AG20443 (cell line): ENCODE data around the gene TP53INP2.
"Not testable (repeated sequence)": the region's sequence is repeated elsewhere in the genome, so short reads cannot be mapped to it uniquely, and the experiment has no call there.

Experiments used
- DNase-seq: peaks from one replicate; pipeline ENCODE4 v3.0.0; 2012; ENCODE audit warnings: low spot score, mixed read lengths

Gene TP53INP2

DNA sequence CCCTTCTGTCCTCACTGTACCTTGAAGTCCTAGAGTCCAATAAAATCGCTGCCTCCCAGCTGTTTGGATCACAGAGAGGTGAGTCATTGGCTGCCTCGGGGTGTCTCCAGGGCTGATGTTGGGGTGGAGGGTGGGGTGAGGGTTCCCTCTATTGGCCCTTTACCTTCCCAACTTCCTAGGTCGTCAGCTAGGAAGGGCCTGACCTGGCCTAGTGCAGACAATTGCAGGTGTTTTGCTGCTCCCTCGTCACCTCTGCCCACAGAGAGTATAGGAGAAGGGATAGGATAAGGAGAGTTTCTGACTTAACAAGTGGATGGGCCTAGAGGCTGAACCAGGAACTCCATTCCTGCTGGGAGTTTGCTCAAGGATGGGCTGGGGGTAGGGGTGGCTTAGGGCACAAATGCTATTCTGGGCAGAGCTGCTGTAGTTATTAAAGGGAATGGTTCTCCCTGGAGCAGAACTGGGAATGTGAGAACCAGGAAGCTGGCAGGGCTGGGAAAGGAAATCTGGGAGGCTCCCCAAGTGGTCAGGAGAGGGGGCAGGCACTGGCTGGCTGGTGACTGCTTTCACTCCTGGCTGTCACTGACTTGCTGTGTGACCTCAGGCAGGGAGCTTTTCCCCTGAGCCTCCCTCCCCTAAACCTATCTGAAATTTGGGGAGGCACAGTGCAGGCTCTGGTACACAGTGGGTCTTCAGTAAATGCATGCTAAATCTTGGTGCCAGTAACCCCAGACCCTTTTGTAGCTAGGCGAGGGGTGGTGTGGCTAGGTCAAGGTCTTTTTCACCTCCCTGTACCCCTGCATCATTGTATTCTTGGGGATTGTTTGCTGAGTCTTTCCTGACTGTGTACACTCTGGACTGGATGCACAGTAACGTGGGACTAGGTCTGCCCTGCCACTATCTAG is 1.5 kb downstream of the TP53INP2 start:
- DNase-seq: peak; percentile 44

DNA sequence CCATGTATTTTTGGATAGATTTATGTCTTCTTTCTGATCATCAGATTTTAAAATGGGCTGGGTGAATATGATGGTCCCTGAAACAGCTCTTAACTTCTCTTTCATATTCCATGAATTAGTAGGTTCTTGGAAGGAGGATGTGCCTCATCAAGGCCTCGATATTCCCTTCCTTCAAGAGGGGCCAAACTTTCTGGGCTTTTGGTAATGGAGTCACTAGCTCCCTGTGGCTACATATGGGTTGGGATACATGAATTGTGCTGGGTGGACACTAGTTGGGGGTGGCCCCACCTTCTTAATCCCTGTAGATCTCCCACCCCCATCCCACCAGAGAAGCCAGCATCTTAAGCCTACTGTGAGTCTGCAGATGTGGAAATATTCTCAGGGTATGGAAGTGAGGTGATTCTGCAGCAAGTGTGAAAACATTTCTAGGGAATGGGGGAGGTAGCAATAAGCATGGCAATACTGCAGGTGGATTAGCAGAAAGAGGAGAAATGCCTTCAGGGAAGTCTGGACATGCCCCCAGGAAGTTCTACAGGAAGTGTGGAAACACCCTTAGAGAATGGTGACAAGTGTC is 2.2 kb downstream of the TP53INP2 start:
- DNase-seq: no peak

DNA sequence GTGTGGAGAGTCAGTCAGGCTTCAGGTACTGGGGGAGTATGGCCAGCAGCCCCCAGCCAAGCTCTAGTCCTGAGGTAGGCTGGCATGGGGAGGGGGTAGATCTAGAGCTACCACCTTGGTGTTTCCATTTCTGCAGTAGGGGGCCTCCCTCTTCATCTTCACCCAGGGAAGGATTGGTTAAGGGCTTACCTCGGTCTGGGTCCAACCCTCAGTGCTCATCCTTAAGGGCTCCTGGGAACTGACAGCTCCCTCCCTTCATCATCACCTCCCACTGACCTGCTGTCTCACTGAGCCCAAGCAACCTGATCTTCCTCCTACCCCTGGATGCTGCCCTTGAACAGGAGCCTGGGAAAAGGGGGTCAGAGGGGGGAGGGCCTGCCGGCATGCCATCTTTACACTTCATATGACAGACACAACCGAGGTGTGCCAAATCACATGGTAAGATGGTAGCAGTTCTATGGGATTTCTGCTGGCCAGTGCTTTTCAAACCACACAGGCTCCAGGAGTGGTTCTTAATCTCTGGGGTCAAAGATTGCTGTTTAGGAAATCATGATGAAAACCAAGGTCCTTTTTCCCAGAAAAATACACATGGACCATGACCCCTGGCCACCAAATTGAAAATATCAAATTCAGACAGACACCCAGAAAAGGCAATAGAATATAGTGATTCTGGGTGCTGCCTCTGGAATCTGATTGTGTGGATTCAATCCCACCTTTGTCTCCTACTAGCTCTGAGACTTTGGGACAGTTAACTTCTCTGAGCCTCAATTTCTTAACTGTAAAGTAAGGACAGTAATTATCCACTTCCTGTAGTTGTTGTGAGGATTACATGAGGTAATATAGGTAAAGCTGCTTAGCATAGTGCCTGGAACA is 3.0 kb downstream of the TP53INP2 start:
- no peak for DNase-seq

DNA sequence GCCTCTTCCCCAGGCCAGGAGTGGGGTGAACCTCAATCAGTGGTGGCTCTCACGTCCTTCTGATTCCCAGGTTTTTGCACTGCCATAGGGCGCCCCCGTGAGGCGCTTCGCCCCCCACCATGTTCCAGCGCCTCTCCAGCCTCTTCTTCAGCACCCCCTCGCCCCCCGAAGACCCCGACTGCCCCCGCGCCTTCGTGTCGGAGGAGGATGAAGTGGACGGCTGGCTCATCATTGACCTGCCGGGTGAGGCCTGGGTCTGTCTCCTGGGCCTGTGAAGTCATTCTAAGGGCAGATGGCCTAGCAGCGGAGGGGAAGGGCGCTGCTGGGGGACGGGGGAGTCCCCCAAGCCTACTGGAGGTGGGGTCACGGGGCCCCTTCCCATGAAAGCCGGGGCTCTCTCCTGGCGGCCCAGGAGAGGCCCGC is 4.5 kb downstream of the TP53INP2 start:
- DNase-seq: peak; percentile 56

DNA sequence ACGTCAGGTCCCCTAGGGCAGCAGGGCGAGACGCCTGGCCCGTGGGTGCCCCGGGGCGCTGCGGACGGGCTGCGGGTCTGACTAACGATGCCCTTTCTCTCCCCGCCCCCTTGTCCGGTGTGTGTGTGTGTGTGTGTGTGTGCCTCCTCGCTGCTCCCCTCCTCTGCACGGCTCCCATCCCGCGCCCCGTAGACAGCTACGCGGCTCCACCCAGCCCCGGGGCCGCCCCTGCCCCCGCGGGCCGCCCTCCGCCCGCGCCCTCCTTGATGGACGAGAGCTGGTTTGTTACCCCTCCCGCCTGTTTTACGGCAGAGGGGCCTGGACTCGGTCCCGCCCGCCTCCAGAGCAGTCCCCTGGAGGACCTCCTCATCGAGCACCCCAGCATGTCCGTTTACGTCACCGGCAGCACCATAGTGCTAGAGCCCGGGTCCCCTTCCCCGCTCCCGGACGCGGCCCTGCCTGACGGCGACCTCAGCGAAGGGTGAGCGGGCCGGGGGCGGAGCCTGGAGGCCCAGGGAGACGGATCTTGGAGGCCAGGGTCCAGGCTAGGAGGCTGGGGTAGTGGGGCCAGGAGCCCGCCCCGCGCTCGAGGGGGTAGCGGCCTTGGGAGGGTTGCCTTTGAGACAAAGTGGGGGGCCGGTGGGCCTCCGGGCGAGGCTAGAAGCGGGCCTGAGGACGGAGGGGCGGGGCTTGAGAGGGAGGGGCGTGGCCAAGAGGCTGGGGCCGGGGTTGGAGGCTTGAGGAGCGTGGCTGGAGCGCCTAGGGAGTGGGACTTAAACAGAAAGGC is 5.1 kb downstream of the TP53INP2 start:
- peak; percentile 88 for DNase-seq

DNA sequence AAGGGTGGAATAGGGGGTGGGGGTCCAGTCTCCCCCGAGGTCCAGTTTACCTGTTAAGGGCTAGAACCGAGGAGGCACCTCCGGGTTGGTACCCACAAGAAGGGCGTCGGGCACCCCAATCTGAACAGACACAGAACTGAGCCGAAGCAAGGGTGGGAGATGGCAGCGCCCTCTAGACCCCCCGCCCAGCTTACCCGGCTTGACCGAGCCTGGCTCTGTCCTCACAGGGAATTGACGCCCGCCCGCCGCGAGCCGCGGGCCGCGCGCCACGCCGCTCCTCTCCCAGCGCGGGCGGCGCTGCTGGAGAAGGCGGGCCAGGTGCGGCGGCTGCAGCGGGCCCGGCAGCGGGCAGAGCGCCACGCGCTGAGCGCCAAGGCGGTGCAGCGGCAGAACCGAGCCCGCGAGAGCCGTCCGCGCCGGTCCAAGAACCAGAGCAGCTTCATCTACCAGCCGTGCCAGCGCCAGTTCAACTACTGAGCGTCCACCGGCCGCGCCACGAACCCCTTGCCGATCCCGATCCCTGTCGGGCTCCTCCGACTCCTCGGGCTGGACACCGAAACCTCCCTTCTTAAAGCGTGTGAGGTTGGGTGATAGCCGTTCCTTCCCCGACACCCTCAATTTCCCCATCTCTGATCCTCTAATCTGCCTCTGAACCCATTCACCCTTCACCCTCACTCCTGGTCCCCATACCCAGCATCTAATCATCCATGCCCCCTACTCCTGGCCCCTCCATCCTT is 5.9 kb downstream of the TP53INP2 start:
- DNase-seq: peak; percentile 86

DNA sequence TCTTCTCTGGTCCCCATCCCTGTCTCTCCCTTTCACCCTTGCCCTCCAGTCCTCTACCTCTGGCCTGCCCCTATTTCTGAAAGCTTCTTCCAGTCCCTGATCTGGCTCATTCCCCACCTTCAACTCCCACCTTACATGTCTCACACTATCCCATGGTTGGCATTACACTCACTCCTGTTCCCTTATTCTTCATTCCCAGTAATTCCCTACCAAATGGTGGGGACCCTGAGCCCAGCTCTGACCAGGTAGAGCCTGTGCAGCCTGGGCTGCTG is 6.4 kb downstream of the TP53INP2 start:
- DNase-seq: no peak

DNA sequence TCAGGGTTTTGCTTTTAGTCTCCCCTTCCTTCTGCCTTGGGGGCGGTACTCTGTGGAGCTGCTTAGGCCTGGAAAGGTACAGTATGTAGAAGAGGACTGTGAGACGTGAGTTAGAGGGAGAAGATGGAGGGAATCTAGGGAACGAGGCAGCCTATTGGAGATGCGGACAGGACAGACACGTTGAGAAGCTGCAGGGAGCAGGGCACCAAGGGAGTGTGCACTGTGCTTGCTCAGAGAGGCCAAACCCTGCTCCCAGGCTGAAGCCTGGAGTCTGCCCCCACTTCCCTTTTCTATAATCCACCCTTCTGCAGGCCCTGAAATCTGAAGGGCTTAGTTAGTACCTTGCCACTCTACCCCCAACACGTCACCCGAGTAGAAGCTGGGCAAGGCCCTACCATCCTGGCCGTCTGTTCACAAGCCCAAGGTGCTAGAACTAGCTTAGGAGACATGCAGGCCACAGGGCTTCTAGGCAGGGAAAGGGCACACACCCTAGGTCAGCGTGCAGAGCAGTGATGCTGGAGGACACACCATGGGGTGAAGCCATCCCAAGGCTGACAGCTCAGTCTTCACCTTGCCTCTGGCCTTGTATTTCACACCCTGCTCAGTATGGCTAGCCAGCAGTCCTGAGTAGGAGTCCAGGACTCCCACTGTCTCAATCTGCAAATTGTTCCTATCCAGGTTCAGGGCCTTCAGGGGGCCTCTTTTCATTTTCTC is 6.9 kb downstream of the TP53INP2 start:
- no peak for DNase-seq

DNA sequence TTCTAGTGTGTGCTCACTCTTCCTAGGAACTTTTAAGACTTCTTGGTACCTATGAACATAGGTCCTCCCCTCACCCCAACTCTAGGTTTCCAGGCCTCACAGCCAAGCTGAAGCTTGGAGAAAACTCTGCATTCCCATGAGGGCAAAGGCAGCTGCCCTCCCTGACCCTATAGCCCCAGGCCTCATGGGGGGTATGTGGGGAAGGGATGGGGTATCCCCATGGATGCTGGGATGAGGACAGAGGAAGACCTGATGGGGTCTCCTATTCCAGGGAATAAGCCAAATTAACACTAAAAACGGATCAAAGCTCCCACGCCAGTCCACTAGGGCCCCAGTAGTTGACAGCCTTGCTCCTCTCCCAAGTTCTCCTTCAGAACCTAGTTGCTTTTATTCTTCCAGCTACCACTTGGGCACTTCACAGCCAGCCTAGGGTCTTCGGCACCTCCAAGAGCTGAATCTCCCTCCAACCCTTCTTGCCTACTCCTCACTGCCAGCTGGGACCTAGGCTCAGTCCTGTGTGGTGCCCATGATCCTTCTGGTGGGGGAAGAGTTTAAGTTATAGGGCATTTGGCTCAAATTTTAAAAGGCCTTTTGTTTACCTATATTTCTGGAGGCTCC is 7.8 kb downstream of the TP53INP2 start:
- no peak for DNase-seq

DNA sequence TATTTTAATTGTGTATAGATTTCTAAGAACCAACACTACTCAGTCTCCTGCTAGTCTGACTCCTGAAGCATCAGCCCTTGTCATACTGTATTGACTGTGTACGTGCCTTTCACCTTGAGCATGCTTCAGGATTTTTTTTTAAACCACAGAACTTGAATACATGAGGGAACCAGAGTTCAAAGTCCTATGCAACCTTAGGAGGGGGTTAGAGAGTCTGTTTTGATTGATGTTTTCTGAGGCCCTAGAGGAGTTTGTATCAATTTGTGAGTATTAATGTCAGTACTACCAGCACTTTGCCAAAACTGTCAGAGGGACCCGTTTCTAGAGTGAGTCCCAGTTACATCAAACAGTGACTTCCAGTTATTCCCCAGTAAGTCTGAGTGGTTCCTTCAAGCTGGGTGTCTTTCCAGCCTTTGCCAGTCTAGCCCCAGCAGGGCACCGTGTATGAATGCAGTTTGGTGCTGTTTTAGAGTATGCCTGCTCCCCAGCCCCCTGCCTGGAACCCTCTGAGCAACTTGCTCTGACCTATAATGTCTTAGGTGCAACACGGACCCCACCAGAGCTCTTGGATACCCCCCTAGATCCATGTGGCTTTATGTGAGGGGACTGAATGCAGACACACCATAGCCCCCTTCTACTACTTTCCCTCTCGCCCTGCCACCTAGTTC is 8.5 kb downstream of the TP53INP2 start:
- DNase-seq: no peak

DNA sequence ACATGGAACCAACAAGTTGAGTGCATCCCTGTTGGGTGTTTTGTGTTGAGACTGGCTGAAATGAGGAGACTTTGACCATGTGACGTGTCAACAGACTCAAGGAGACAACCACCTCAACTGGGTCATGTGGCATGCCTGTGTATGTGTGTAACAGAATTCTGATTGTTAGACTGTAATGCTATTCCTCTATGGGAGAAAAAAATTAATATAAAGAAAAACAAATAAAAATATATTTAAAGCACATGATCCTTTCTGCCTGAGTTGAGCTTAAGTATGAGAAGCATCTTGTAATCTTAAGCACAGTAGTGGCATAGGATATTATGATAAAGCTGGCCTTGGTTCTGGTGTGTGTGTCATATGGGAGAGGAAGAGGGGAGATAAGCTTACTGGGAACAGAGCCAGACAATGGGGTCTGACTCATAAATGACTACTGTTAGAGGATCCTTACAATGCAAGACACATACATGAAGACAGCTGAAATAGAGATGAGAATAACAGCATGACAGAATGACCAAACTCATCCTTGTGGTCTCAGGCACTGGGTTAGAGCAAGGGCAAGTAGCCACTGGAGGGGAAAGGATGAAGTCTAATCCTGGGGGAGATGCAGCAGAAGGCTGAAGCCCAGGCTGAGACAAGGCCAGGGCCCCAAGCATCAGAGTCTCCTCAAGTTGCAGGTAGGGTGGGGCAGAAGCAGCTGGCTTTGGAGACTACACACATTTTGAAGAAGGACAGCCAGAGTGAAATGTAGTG is 9.2 kb downstream of the TP53INP2 start:
- DNase-seq: peak; percentile 66

DNA sequence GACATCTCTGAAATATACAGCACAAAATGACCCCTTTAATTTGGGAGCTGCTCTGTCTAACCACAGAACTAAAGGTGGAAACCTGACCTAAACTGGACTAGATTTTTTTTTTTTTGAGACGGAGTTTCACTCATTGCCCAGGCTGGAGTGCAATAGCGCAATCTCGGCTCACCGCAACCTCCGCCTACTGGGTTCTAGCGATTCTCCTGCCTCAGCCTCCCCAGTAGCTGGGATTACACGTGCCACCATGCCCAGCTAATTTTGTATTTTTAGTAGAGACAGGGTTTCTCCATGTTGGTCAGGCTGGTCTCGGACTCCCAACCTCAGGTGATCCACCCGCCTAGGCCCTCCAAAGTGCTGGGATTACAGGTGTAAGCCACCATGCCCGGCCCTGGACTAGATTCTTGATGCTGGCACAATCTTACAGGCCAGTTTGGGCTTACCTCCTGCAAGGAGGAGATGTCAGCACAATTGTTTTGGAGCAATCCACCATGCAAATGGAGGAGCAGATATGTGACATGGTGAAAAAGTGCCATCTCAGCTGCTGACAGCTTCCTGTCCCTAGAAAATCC is 9.9 kb downstream of the TP53INP2 start:
- not testable (repeated sequence) for DNase-seq

DNA sequence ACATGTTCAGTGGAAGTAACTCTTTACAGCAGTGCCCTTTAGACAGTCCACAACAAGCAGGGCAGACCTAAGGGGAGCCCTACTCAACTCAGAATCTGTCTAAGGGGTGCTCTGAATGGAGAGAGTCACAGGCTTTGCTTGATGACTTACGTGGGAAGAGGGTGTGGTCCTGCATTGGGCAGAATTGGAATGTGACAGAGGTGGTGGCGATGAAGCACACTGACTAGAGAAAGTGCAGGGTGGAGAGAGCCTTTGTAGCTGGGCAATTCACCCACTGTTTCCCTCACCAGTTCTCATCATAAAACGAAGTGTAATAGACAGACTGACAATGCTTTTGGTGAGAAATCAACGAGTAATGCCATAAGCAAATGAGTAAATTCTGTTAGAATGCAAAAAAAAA is 11.2 kb downstream of the TP53INP2 start:
- DNase-seq: peak; percentile 36

DNA sequence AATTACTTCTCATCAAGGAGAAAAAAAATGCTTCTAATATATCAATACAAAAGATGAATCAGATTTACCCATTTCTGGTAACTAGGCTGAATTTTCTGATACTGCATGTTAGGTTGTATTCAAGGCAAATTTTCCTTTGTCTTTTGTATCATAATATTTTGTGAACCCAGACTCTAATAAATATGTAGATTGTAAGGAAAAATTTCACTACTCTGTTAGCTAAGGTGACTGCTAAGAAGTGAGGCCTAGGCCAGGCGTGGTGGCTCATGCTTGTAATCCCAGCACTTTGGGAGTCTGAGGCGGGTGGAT is 12.7 kb downstream of the TP53INP2 start:
- no peak for DNase-seq

DNA sequence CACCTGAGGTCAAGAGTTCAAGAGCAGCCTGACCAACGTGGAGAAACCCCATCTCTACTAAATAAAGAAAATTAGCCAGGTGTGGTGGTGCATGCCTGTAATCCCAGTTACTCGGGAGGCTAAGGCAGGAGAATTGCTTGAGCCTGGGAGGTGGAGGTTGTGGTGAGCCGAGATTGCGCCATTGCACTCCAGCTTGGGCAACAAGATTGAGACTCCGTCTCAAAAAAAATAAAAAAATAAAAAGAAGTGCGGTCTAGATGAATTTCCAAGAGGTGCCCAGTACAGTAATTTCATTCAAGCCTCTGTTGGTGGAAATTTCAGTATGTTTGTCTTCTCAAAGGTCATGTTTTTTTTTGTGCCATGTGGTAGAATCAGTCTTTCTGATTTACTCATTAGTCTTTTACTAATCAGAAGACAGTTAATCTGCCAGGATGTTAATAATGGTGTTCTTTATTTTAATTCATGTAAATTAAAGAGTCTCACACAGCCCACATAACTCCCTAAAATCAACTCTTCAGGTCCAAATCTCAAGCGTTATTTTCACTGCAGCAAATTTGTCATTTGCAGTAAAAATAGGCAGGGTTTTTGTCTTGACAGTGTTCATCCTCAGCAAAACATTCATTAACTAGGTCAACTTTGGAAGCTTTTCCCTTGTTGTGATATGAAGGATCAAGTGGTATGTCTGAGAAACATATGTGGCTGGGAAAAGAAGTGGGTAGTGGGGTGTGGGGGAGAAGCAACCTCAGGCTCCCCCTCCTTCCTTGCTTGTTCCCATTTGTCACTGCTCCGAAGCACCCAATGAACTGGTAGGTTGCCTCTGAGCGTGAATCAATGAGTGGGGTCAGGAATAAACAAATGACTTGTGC is 13.3 kb downstream of the TP53INP2 start:
- no peak for DNase-seq

DNA sequence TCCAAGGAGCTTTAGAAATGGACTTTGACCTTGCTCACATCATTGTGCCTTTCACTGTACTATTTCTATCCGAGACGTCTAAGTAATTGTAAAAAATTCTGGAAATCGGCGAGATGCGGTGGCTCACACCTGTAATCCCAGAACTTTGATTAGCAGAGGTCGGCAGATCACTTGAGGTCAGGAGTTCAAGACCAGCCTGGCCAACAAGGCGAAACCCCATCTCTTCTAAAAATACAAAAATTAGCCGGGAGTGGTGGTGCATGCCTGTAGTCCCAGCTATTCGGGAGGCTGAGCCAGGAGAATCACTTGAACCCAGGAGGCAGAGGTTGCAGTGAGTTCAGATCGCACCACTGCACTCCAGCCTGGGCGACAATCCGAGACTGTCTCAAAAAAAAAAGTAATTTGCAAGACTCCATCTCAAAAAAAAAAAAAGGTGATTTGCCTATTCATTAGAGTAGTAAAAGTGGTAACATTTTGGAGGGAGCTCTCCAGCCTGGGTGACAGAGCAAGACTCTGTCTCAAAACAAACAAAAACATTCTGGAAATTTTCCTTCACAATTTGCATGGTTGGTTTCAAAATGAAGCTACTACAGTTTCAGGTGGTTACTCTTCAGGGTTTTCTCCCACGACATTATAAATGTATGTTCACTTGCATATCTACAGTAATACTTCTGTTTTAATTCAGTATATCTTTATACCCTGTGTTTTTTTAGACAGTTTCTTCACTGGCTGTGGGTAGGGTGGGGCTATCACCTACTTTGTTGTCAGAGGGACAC is 15.3 kb downstream of the TP53INP2 start:
- DNase-seq: not testable (repeated sequence)

DNA sequence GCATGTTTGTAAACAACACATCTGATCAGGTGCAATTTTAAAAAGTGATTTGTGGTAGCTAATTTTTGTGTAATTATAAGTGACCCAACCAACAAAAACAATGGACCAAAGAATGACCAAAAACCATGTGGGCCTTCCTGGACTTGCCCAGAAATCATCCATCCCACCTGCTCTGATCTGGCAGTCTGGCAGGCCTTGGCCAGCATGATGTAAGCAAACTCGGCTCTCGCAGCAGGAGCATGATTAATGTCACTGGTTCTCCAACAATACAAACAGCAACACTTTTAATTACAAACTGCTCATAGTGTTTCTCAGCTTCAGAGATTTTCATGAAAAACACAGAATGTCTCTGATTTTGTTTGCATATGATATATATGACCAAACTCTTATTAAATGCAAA is 16.1 kb downstream of the TP53INP2 start:
- DNase-seq: no peak
